NCI-H774 (cell line): ENCODE data around the gene GADD45G.
A peak's percentile ranks its signal among the peaks of the same experiment; 100 is the strongest.

Experiments used
- DNase-seq: peaks from one replicate; lab custom pipeline; 2025; lab: John Stamatoyannopoulos, UW

Gene GADD45G

GRCh38 chr9:89609426-89610006 is 4.7 kb downstream of the GADD45G start:
- DNase-seq, result no peak

- DNase-seq, result no peak
Measured at GRCh38 chr9:89610391-89610925, 5.6 kb downstream of the GADD45G start.

- no peak for DNase-seq
Measured at GRCh38 chr9:89611425-89611824, 6.6 kb downstream of the GADD45G start.

GRCh38 chr9:89612566-89613278 is 7.9 kb downstream of the GADD45G start:
- no peak for DNase-seq

GRCh38 chr9:89613912-89614892 is 9.4 kb downstream of the GADD45G start:
- no peak for DNase-seq

GRCh38 chr9:89615661-89616060 is 10.8 kb downstream of the GADD45G start:
- DNase-seq, result no peak

- DNase-seq, result no peak
Measured at GRCh38 chr9:89616411-89616810, 11.6 kb downstream of the GADD45G start.

- DNase-seq, result no peak
Measured at GRCh38 chr9:89617978-89618377, 13.2 kb downstream of the GADD45G start.

GRCh38 chr9:89619019-89619418 is 14.2 kb downstream of the GADD45G start:
- no peak for DNase-seq

- DNase-seq, result no peak
Measured at GRCh38 chr9:89619424-89620138, 14.8 kb downstream of the GADD45G start.

- DNase-seq, result no peak
Measured at GRCh38 chr9:89621031-89621430, 16.2 kb downstream of the GADD45G start.

GRCh38 chr9:89621676-89622075 is 16.9 kb downstream of the GADD45G start:
- no peak for DNase-seq

- DNase-seq, result no peak
Measured at GRCh38 chr9:89622933-89623861, 18.4 kb downstream of the GADD45G start.

GRCh38 chr9:89623925-89624420 is 19.2 kb downstream of the GADD45G start:
- DNase-seq, result peak; percentile 13

- no peak for DNase-seq
Measured at GRCh38 chr9:89625721-89626687, 21.2 kb downstream of the GADD45G start.

- DNase-seq, result no peak
Measured at GRCh38 chr9:89626741-89627265, 22.0 kb downstream of the GADD45G start.

GRCh38 chr9:89628601-89629000 is 23.8 kb downstream of the GADD45G start:
- no peak for DNase-seq

GRCh38 chr9:89629081-89629976 is 24.5 kb downstream of the GADD45G start:
- DNase-seq, result no peak
